Astrocyte (in vitro differentiated cells and primary cell): Measurements from ENCODE around the gene LLCFC1.

Experiments
- CTCF ChIP-seq: IDR thresholded peaks from 2 replicates; pipeline ENCODE4 v1.5.1; 2011; ENCODE audit warnings: low read depth, mild to moderate bottlenecking, inconsistent platforms, low read length, moderate library complexity; ENCODE audit not compliant: insufficient read depth
- EZH2 ChIP-seq: IDR thresholded peaks from 2 replicates; pipeline ENCODE4 v1.6.1; 2012; ENCODE audit warnings: mild to moderate bottlenecking, low read length, inconsistent platforms; ENCODE audit not compliant: insufficient read depth

GRCh38 chr7:142960955-142961512, 21.8 kb downstream of the LLCFC1 start:
- no peak for TF ChIP-seq EZH2
- TF ChIP-seq CTCF: no peak
